Medulla oblongata (tissue), 1 donor: ENCODE results near the gene CEACAM19.
"Not testable (repeated sequence)": the region's sequence is repeated elsewhere in the genome, so short reads cannot be mapped to it uniquely, and the experiment has no call there.

Experiments
- DNase-seq: peaks from one replicate; pipeline ENCODE4 v3.0.0-alpha.2; 2015; ENCODE audit errors: extremely low spot score

Gene CEACAM19, protein sequence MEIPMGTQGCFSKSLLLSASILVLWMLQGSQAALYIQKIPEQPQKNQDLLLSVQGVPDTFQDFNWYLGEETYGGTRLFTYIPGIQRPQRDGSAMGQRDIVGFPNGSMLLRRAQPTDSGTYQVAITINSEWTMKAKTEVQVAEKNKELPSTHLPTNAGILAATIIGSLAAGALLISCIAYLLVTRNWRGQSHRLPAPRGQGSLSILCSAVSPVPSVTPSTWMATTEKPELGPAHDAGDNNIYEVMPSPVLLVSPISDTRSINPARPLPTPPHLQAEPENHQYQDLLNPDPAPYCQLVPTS

DNA sequence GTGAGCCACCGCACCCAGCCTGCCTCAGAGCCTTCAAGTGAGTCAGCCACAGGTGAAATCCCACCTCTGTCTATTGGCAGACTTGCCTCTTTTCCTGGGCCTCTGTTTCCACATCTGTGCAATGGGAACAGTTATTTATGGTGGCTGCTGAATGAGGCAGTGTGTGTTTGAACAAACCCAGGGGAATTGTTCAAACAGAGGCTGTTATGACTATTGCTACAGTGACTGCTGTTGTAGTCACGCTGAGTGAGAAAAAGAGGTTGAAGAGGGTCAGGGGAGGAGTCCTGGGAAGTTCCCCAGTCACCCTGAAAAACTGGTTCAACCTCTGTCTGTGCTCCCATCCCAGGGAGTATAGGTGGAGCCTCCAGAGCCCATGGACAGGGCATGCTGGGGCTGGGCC, at the start of gene CEACAM19:
TSS of gene CEACAM19 (plus strand) at position 83 of the 400 bp plus-strand sequence. CDS start 450 bp downstream, outside the sequence.
- DNase-seq, result no peak

- DNase-seq, result no peak
These were observed 48.2 kb upstream of the CEACAM19 start for GRCh38 chr19:44623080-44623479.

- DNase-seq, result no peak
These were observed 47.7 kb upstream of the CEACAM19 start for GRCh38 chr19:44623626-44624025.

DNA sequence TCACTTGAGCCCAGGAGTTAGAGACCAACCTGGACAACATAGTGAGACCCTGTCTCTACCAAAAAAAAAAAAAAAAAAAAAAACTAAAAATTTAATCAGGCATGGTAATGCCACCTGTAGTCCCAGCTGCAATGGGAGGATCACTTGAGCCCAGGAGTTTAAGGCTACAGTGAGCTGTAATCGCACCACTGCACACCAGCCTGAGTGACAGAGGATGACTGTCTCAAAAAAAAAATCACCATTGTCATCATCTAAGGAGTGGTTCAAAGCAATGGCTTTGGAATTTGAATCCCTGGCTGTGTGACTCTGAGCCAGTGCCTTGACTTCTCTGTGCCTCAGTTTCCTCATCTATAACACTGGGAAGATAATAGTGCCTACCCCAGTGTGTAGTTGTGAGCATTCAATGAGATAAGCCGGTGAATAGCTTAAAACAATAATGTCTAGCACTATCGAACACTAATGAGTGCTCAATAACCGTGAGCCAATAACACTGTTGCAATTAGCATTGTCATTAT, 46.4 kb upstream of the CEACAM19 start:
- no peak for DNase-seq

GRCh38 chr19:44625637-44626036, 45.6 kb upstream of the CEACAM19 start:
- not testable (repeated sequence) for DNase-seq

DNA sequence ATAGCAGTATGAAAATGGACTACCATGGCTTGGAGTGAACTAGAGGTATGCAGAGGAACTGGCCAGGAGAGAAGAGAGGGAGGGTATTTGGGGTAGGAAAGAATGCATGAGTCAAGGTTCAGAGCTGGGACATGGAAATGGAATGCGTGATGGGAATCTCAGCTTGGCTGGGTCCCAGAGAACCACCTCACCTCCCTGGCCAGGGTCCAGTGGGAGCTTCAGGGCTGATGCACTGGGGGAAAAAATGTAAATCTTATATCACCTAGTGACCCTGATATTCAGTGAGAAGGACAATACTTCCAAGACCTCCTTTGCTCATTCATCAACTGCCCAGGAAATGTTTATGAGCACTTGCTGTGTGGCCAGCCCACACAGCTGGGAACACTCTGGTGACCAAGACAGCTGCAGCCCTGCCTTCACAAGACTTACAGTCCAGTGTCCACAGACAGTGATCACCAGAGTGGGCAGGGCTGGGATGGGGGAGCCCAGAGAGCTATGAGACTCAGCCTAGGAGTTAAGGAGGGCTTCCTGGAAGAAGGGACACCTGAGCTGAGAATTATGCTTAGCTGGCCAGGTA, 45.1 kb upstream of the CEACAM19 start:
- no peak for DNase-seq

DNA sequence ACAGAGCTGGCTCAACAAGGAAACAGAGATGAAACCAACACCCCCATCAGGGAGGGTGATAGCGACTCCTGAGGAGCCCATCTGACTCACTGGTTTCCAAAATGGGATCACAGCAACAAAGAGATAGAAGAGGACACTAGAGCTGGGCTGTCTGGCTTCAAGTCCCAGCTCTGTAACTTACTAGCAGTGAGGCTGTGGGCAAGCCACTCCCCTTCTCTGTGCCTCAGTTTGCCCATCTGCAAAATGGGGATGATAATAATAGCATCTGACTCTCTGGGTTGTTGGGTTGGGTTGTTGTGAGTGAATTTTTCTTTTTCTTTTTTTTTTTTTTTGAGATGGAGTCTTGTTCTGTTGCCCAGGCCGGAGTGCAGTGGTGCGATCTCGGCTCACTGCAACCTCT, 43.7 kb upstream of the CEACAM19 start:
- DNase-seq, result no peak

GRCh38 chr19:44628793-44629192, 42.5 kb upstream of the CEACAM19 start:
- DNase-seq, result no peak

- DNase-seq, result not testable (repeated sequence)
These were observed 39.7 kb upstream of the CEACAM19 start for GRCh38 chr19:44631611-44632010.

DNA sequence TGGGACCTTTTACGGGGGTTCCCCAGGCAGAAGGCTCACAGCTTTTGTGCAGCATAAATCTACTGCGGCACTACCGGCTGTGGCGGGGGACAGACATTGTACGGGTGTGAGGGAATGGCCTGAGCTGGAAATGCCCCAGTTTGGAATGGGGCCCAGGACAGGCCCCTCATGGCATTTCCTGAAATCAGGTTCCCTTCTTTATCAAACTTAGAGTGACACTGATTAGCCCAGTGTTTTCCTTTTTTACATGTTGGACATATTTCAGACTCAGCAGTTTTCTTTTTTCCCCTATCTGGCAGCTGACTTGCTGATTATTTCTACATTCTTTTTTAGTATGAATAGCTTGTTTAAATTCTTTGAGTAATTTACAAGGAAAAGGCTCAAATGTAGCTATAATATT, 37.2 kb upstream of the CEACAM19 start:
- not testable (repeated sequence) for DNase-seq

DNA sequence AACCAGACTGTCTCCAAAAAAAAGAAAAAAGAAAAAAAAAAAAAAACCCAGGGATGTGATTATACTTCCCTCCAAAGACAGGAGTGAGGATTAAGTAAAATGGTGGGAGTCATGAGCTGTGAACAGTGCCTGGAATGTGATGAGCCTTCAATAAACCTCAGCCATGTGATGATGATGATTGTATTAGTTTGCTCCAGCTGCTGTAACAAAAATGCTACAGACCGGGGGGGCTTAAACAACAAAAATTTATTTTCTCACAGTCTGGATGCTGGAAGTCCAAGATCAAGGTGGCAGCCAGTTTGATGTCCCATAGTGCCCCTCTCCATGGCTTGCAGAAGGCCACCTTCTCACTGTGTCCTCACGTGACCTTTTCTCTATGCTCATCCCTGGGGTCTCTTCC, 36.5 kb upstream of the CEACAM19 start:
- no peak for DNase-seq

DNA sequence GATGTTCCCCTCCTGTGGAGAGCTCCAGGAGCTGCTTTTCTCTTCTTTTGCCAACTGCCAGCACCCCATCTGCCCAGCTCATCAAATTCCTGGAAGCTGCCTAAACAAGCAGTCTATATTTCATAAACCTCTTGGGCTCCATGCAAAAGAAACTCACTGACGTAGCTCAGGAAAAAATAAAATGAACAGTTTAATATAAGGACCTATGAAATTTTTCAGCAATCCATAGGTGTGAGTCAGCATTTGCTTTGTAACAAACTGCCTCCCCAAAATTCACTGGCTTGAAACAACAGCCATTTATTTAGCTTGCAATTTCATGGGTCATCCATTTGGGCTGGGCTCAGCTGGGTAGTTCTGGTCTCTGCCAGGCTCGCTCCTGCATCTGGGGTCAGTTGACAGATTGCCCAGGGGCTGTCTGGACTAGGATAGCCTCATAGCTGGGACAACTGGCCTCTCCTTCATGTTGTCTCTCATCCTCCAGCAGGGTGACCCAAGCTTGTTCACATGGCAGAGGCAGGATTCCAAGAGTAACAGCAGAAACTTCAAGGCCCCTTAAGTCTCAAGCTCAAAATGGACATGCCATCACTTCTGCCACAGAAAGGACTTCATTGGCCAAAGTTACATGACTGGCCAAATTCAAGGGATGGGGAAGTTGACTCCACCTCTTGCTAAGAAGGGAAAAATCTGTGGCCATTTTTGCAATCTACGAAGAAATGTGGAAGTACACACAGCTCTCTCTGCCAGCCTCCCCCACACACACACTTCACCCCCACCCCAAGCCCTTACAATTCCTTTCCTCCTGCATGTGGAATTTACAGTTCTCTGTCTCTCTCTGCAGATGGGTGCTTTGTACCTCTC, 35.5 kb upstream of the CEACAM19 start:
- peak; percentile 16 for DNase-seq

DNA sequence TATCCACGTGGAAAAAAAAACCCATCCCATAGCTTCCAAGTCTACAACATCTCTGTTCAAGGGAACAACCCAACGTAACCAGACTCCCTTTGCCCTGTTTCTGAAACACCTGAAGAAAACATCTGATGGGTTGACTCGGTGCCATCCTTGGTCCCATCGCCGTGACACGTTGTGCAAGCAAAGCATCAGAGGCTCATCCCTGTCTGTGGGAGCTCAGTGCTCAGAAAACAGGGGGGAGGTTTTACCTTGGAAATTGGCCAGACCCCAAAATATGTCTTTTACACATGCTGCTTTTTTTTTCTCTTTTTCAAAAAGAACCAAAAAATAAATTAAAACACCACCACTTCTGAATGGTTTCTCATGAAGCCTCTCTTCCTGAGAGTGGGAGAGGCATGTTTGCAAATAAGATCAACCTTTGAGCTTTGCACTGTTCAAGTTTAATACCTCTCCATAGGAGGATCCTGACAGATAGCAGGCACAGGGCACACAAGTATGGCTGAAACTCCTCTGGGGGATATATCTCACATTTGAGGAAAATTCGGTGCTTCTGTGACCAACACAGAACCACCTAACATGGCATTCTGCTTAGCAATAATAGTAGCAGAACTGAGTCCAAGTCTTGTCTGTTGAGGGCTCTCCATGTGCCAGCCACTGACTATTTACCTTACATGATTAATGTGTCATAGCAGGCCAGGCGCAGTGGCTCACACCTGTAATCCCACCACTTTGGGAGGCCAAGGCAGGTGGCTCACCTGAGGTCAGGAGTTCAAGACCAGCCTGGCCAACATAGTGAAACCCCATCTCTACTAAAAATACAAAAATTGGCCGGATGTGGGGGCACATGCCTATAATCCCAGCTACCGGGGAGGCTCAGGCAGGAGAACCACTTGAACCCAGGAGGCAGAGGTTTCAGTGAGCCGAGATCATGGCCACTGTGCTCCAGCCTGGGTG, 34.6 kb upstream of the CEACAM19 start:
- no peak for DNase-seq

GRCh38 chr19:44637390-44637764, 33.9 kb upstream of the CEACAM19 start:
- DNase-seq, result no peak

GRCh38 chr19:44640518-44640917, 30.8 kb upstream of the CEACAM19 start:
- DNase-seq, result no peak

GRCh38 chr19:44641501-44642265, 29.6 kb upstream of the CEACAM19 start:
- DNase-seq, result no peak

DNA sequence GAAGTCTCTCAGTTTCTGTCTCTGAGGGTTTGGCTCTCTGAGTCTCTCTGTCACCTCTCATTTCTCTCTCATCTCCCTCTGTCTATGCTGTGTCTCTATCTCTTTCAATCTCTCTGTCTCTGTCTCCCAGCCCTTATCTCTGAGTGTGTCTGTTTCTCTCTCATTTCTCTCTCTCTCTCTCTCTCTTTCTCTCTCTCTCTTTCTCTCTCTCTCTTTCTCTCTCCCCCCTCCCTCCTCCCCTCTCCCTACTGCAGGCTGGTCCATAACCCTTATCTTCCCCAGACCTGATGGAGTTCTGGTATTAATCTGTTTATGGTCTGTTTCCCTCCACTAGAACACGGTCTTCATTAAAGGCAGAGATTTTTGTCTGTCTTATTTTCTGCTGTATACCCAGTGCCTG, 28.9 kb upstream of the CEACAM19 start:
- DNase-seq, result no peak

- peak; percentile 66 for DNase-seq
These were observed 27.5 kb upstream of the CEACAM19 start, which contains the start of gene PVR for GRCh38 chr19:44643605-44644401. PVR (plus strand) TSS chr19:44643910; CDS start chr19:44644097, 187 bp downstream.

DNA sequence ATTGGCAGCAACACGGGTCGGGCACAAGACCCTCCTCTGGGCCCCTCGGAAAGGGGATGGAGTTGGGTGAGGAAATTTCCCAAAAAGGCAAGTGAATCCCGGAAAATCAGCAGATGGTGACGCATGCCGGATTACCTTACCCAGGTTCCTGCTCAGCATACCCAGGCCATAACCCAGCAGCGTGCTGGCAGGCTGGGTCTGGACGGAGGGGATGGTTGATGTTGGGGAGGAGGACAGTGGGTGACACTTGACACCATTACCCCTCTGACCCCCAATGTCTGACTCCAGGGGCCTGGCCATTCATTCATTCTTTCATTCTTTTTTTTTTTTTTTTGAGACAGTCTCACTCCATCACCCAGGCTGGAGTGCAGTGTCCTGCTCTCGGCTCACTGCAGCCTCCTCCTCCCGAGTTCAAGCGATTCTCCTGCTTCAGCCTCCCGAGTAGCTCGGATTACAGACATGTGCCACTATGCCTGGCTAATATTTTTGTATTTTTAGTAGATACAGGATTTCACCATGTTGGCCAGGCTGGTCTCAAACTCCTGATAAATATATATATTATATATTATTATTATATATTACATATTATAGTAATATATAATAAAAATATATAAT, 26.8 kb upstream of the CEACAM19 start:
- DNase-seq, result no peak
